Measurements from ENCODE around the gene EMX2. TPM values are rescaled to one million over a fixed set of nuclear protein-coding genes. Genes with fewer than 3 reads are reported as not detected.

Gene EMX2
- total RNA-seq, 2 donors from 2014 or later = 0.05 to 1.5 TPM

GRCh38 chr10:117543225-117544003 is 868 bp downstream of the EMX2 start:
- Histone ChIP-seq H3K4me3 (peak overlapping the region in 1 of 2 donors; percentile 8), H3K36me3 (no peaks in the 10 kb centered on the region), H3K27me3 (replicated peaks; ENCODE audit: insufficient read depth) (peaks cover 70% of the 10 kb centered on the region), H3K4me1 (replicated peaks) (no peaks in the 10 kb centered on the region), H3K9me3 (no peaks in the 10 kb centered on the region), H3K27ac (no peak overlapping the region)
- 3% methylated on average over 90 of the region's 90 CpGs for WGBS
- TF ChIP-seq POLR2AphosphoS5 (IDR thresholded peaks at IDR 0.05) (no peak), POLR2A (IDR thresholded peaks at IDR 0.05) (no peak)
- intact Hi-C loops (cut with DNase I) = no loop called here
- no peak for DNase-seq (ENCODE audit: low spot score)

GRCh38 chr10:117544004-117544701 is 1.6 kb downstream of the EMX2 start:
- TF ChIP-seq CTCF (IDR thresholded peaks at IDR 0.05) (no peak), POLR2AphosphoS5 (IDR thresholded peaks at IDR 0.05) (no peak), POLR2A (IDR thresholded peaks at IDR 0.05) (no peak)
- DNase-seq (ENCODE audit: low spot score) = no peak
- intact Hi-C loops (cut with DNase I) = no loop called here
- H3K27ac ChIP-seq = no peak overlapping the region
- H3K27me3 ChIP-seq (replicated peaks; ENCODE audit: insufficient read depth) = peaks cover 67% of the 10 kb centered on the region
- no peaks in the 10 kb centered on the region for H3K9me3 ChIP-seq
- no peaks in the 10 kb centered on the region for H3K4me1 ChIP-seq (replicated peaks)
- no peaks in the 10 kb centered on the region for H3K36me3 ChIP-seq
- H3K4me3 ChIP-seq = peak overlapping the region in 1 of 2 donors; percentile 8
- WGBS = 3% methylated on average over 41 of the region's 41 CpGs

GRCh38 chr10:117544711-117545140 is 2.2 kb downstream of the EMX2 start:
- intact Hi-C loops (cut with DNase I) = no loop called here
- 5% methylated on average over 29 of the region's 29 CpGs for WGBS
- Histone ChIP-seq H3K4me1 (replicated peaks) (no peaks in the 10 kb centered on the region), H3K36me3 (no peaks in the 10 kb centered on the region), H3K27me3 (replicated peaks; ENCODE audit: insufficient read depth) (peaks cover 62% of the 10 kb centered on the region), H3K4me3 (no peak overlapping the region), H3K9me3 (no peaks in the 10 kb centered on the region), H3K27ac (no peak overlapping the region)
- TF ChIP-seq POLR2AphosphoS5 (IDR thresholded peaks at IDR 0.05) (no peak), POLR2A (IDR thresholded peaks at IDR 0.05) (no peak), CTCF (IDR thresholded peaks at IDR 0.05) (no peak)
- DNase-seq (ENCODE audit: low spot score) = no peak

GRCh38 chr10:117545141-117546019 is 2.8 kb downstream of the EMX2 start:
- H3K9me3 ChIP-seq = no peaks in the 10 kb centered on the region
- no peak for TF ChIP-seq POLR2AphosphoS5 (IDR thresholded peaks at IDR 0.05)
- TF ChIP-seq POLR2A (IDR thresholded peaks at IDR 0.05) = no peak
- no peak for TF ChIP-seq CTCF (IDR thresholded peaks at IDR 0.05)
- H3K27me3 ChIP-seq (replicated peaks; ENCODE audit: insufficient read depth) = peaks cover 62% of the 10 kb centered on the region
- 7% methylated on average over 62 of the region's 67 CpGs for WGBS
- H3K4me1 ChIP-seq (replicated peaks) = no peaks in the 10 kb centered on the region
- no peaks in the 10 kb centered on the region for H3K36me3 ChIP-seq
- H3K4me3 ChIP-seq = no peak overlapping the region
- DNase-seq (ENCODE audit: low spot score) = no peak
- no peak overlapping the region for H3K27ac ChIP-seq
- intact Hi-C loops (cut with DNase I) = no loop called here

- peaks cover 63% of the 10 kb centered on the region for H3K27me3 ChIP-seq (replicated peaks; ENCODE audit: insufficient read depth)
- no peak overlapping the region for H3K4me3 ChIP-seq
- TF ChIP-seq POLR2A (IDR thresholded peaks at IDR 0.05) = no peak
- TF ChIP-seq POLR2AphosphoS5 (IDR thresholded peaks at IDR 0.05) = no peak
- TF ChIP-seq CTCF (IDR thresholded peaks at IDR 0.05) = no peak
- no peaks in the 10 kb centered on the region for H3K9me3 ChIP-seq
- H3K4me1 ChIP-seq (replicated peaks) = no peaks in the 10 kb centered on the region
- H3K36me3 ChIP-seq = no peaks in the 10 kb centered on the region
- intact Hi-C loops (cut with DNase I) = no loop called here
- no peak for DNase-seq (ENCODE audit: low spot score)
- 31% methylated on average over 16 of the region's 16 CpGs for WGBS
- H3K27ac ChIP-seq = no peak overlapping the region
Measured at GRCh38 chr10:117546020-117546580, 3.6 kb downstream of the EMX2 start.

Measured in prostate gland (tissue), 2 donors.